HepG2 (cell line): ENCODE data around the gene PCDHGA9. TPM values are rescaled to one million over a fixed set of nuclear protein-coding genes. Genes with fewer than 3 reads are reported as not detected.

Experiments
- ATAC-seq: fragments of 200-7000 bp; cut with Tn5 transposase; 3 replicates; pipeline ENCODE4 v1.9.1; 2020; ENCODE audit warnings: mild to moderate bottlenecking, moderate library complexity
- BruUV-seq: library from RNA; stranded (reverse); fragments of 400-500 nt; replicated peaks from 2 replicates; lab custom pipeline; 2021; lab: Mats Ljungman, UMichigan
- CTCF ChIA-PET: fragments of 300-600 bp; formaldehyde crosslinking; extraction: SDS; loops from one replicate; lab custom pipeline; 2021; ENCODE audit warnings: low total read pairs, inconsistent platforms, low intra/inter-chr PET ratio; lab: Yijun Ruan, JAX
- POLR2A ChIA-PET: fragments of 350-600 bp; sonication (Branson Sonifier 250); formaldehyde crosslinking; loops from one replicate; lab custom pipeline; 2020; ENCODE audit warnings: antibody characterized with exemption, inconsistent platforms; lab: Yijun Ruan, JAX
- DNase-seq: peaks from one replicate; pipeline ENCODE4 v3.0.0-alpha.2; 2015; ENCODE audit warnings: low spot score
- FAIRE-seq: peaks from 3 replicates; lab custom pipeline; 2011; peaks lifted over from hg19 to GRCh38; lab: Jason Lieb, UNC
- H2AFZ ChIP-seq: one replicate; pipeline ENCODE4 v1.6.1; 2011; ENCODE audit warnings: low read length, inconsistent platforms
- H3K27ac ChIP-seq: fragments of 300-600 bp; 3 replicates; pipeline ENCODE4 v1.8.0; 2011; ENCODE audit warnings: mixed run types, mild to moderate bottlenecking, mixed read lengths, low read length, inconsistent platforms; ENCODE audit not compliant: insufficient read depth; ENCODE audit errors: extremely low read length
- H3K27me3 ChIP-seq, 2 experiments: fragments of 200-600 bp in 1 of 2; 2 replicates in 1 of 2; 3 replicates in 1 of 2; pipeline versions ENCODE4 v1.6.0 to v1.8.0; 2011; ENCODE audit warnings: low read length in 2 of 2, mild to moderate bottlenecking in 2 of 2, moderate library complexity in 2 of 2, inconsistent platforms in 1 of 2; ENCODE audit not compliant: insufficient read depth in 2 of 2, control insufficient read depth in 1 of 2
- H3K36me3 ChIP-seq, 2 experiments: fragments of 200-600 bp in 1 of 2; replicated peaks in 1 of 2; 2 replicates in 1 of 2; 3 replicates in 1 of 2; pipeline versions ENCODE4 v1.5.1 to v1.8.0; 2011; ENCODE audit warnings: low read length in 2 of 2, inconsistent platforms in 1 of 2; ENCODE audit not compliant: insufficient read depth in 2 of 2, control insufficient read depth in 1 of 2
- H3K4me1 ChIP-seq: 2 replicates; pipeline ENCODE4 v1.5.1; 2012; ENCODE audit warnings: low read length, inconsistent platforms; ENCODE audit not compliant: insufficient read depth
- H3K4me2 ChIP-seq: 2 replicates; pipeline ENCODE4 v1.6.0; 2011; ENCODE audit warnings: low read depth, low read length, inconsistent platforms
- H3K4me3 ChIP-seq, 3 experiments: fragments of 200-600 bp in 1 of 3; sonication (generic), shearing (Covaris generic) in 1 of 3; replicated peaks in 1 of 3; 2 replicates each; pipeline ENCODE4 v1.5.1; 2011 to 2016; ENCODE audit warnings: low read length in 3 of 3, inconsistent platforms in 2 of 3, low read depth in 2 of 3, mild to moderate bottlenecking in 2 of 3, control low read depth in 1 of 3, mixed read lengths in 1 of 3; ENCODE audit not compliant: insufficient read depth in 1 of 3
- H3K79me2 ChIP-seq: one replicate; pipeline ENCODE4 v1.6.1; 2011; ENCODE audit warnings: low read length, inconsistent platforms; ENCODE audit not compliant: insufficient read depth
- H3K9ac ChIP-seq: 2 replicates; pipeline ENCODE4 v1.6.0; 2011; ENCODE audit warnings: mild to moderate bottlenecking, low read depth, low read length, inconsistent platforms; ENCODE audit not compliant: insufficient read depth
- H3K9me3 ChIP-seq: 2 replicates; pipeline ENCODE4 v1.5.1; 2012; ENCODE audit warnings: mild to moderate bottlenecking, low read length
- H4K20me1 ChIP-seq: 2 replicates; pipeline ENCODE4 v1.6.0; 2011; ENCODE audit warnings: inconsistent platforms, mild to moderate bottlenecking, low read length, moderate library complexity; ENCODE audit not compliant: insufficient read depth
- CEBPB ChIP-seq: IDR thresholded peaks from 2 replicates; pipeline ENCODE4 v1.6.1; 2011; ENCODE audit warnings: low read depth, low read length, improper control_type of control experiment, borderline replicate concordance
- GABPB1 ChIP-seq: IDR thresholded peaks from 2 replicates; pipeline ENCODE4 v1.6.1; 2016; ENCODE audit warnings: mild to moderate bottlenecking, missing genetic modification reagents, moderate library complexity, missing compliant biosample characterization
- GTF3A ChIP-seq: sonication (generic); formaldehyde crosslinking; conservative IDR thresholded peaks from 2 replicates; pipeline ENCODE4 v1.4.0; 2020; ENCODE audit warnings: mild to moderate bottlenecking, missing genetic modification reagents
- MYC ChIP-seq: sonication (generic); formaldehyde crosslinking; IDR thresholded peaks from 2 replicates; pipeline ENCODE4 v1.9.0; 2021; ENCODE audit warnings: missing genetic modification reagents, borderline replicate concordance
- PHF5A ChIP-seq: IDR thresholded peaks from one replicate; pipeline ENCODE4 v1.6.1; 2018; ENCODE audit warnings: low read depth, missing genetic modification reagents; ENCODE audit not compliant: unreplicated experiment
- RARG ChIP-seq: sonication (generic); formaldehyde crosslinking; IDR thresholded peaks from 2 replicates; pipeline ENCODE4 v1.4.0; 2020; ENCODE audit warnings: low read depth, mild to moderate bottlenecking, missing genetic modification reagents
- SMC3 ChIP-seq: IDR thresholded peaks from 2 replicates; pipeline ENCODE4 v1.6.1; 2011; ENCODE audit warnings: low read length, improper control_type of control experiment
- STAG1 ChIP-seq: sonication (generic); formaldehyde crosslinking; IDR thresholded peaks from 2 replicates; pipeline ENCODE4 v1.4.0; 2020; ENCODE audit warnings: missing genetic modification reagents
- ZFAT ChIP-seq: sonication (generic); formaldehyde crosslinking; conservative IDR thresholded peaks from 2 replicates; pipeline ENCODE4 v1.8.1; 2023; ENCODE audit warnings: missing genetic modification reagents, inconsistent platforms
- ZFP82 ChIP-seq: sonication (generic); formaldehyde crosslinking; IDR thresholded peaks from 2 replicates; pipeline ENCODE4 v1.5.1; 2020; ENCODE audit warnings: mild to moderate bottlenecking, missing genetic modification reagents, borderline replicate concordance
- ZNF34 ChIP-seq: sonication (generic); formaldehyde crosslinking; IDR thresholded peaks from 2 replicates; pipeline ENCODE4 v1.4.0; 2020; ENCODE audit warnings: mild to moderate bottlenecking, missing genetic modification reagents, borderline replicate concordance
- ZNF678 ChIP-seq: sonication (generic); formaldehyde crosslinking; IDR thresholded peaks from 2 replicates; pipeline ENCODE4 v1.4.0; 2020; ENCODE audit warnings: mild to moderate bottlenecking, missing genetic modification reagents
- ZNF792 ChIP-seq: IDR thresholded peaks from 2 replicates; pipeline ENCODE4 v1.6.1; 2016
- ZSCAN29 ChIP-seq: sonication (generic); formaldehyde crosslinking; conservative IDR thresholded peaks from 2 replicates; pipeline ENCODE4 v1.4.0; 2020; ENCODE audit warnings: mild to moderate bottlenecking, missing genetic modification reagents
- WGBS: methylation state at CpG from one replicate; pipeline ENCODE4 v1.1.6; 2017; ENCODE audit warnings: low lambda C conversion rate; 5-methylcytosine and 5-hydroxymethylcytosine counted together
- in situ Hi-C: cut with HindIII; loops from 2 replicates; pipeline ENCODE4 v1.10.0; 2017; ENCODE audit warnings: low pct_unique_long_range_greater_than_20kb; ENCODE audit not compliant: extremely low pct_ligation_motif_present
- intact Hi-C: fragments of 100-400 bp; cut with micrococcal nuclease; formaldehyde crosslinking; loops from one replicate; pipeline ENCODE4 v1.10.0; 2022; ENCODE audit not compliant: unreplicated experiment
- polyA plus RNA-seq, 8 experiments: library from polyadenylated mRNA; depleted of rRNA in 3 of 8; stranded (reverse) in 7 of 8; unstranded in 1 of 8; fragments of >200 nt; fragmentation: Illumina TruSeq in 4 of 8; extraction: Trizol in 4 of 8; gene quantifications; 2 replicates each; pipeline versions ENCODE4 v1.2.1 to v1.2.3, GENCODE V29; 2011 to 2016; ENCODE audit warnings: low read depth in 4 of 8, missing spikeins in 1 of 8, mixed read lengths in 1 of 8; ENCODE audit not compliant: insufficient read depth in 1 of 8
- total RNA-seq, 5 experiments: library from RNA; depleted of rRNA; stranded (reverse); fragments of >200 nt; fragmentation: Illumina TruSeq; extraction: Trizol; gene quantifications; 2 replicates each; pipeline ENCODE4 v1.2.3, GENCODE V29; 2016; ENCODE audit warnings: low read depth in 1 of 5
- TF ChIP-seq, protein P1 (sequence below): sonication (generic); formaldehyde crosslinking; IDR thresholded peaks from 2 replicates; pipeline ENCODE4 v1.4.0; 2020; ENCODE audit warnings: missing genetic modification reagents, borderline replicate concordance
- TF ChIP-seq, protein P2 (sequence below): sonication (generic); formaldehyde crosslinking; IDR thresholded peaks from 2 replicates; pipeline ENCODE4 v1.4.0; 2020; ENCODE audit warnings: missing genetic modification reagents
- TF ChIP-seq, protein P3 (sequence below): sonication (generic); formaldehyde crosslinking; IDR thresholded peaks from 2 replicates; pipeline ENCODE4 v1.8.0; 2022; ENCODE audit warnings: mild to moderate bottlenecking, missing genetic modification reagents, borderline replicate concordance

The PCDHGA9 gene
- total and polyA plus RNA-seq, 2 of the 13 experiments (the other 11 are each of a cell fraction or from before 2014, with no cell fraction given), result 0.09 to 0.38 TPM

DNA sequence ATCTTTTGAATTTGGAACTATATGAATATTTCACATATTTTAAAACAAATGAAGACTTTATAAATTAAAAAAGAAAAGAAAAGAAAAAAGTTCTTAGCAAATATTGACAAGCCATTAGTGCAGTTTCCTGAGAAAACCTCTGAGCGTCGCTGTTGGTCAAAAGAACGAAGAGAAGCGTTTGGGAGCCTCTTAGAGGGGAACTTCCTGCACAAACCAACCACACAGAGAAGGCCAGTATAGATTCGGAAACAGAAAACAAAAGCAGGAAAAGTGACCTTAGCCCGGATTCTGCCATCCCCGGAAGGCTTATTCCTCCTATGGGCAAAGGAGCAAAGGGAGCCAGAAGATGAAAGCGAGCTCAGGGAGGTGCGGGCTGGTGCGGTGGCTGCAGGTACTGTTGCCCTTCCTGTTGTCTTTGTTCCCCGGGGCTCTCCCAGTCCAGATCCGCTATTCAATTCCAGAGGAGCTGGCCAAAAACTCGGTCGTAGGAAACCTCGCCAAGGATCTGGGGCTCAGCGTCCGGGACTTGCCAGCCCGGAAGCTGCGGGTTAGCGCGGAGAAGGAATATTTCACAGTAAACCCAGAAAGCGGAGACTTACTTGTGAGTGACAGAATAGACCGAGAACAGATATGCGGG lies 42.7 kb upstream of the PCDHGA9 start, which contains the start of gene PCDHGB2 (continued):
- TF ChIP-seq STAG1 (peak; percentile 57), ZSCAN29 (CRISPR knock-in tag) (no peak), GTF3A (CRISPR knock-in tag) (no peak), ZNF678 (CRISPR knock-in tag) (no peak), ZNF792 (CRISPR knock-in tag) (no peak), SMC3 (peak; percentile 32; the same call in 1 of the 2 replicates), ZFAT (CRISPR knock-in tag) (no peak), RARG (no peak)
- TF ChIP-seq, protein P1, sequence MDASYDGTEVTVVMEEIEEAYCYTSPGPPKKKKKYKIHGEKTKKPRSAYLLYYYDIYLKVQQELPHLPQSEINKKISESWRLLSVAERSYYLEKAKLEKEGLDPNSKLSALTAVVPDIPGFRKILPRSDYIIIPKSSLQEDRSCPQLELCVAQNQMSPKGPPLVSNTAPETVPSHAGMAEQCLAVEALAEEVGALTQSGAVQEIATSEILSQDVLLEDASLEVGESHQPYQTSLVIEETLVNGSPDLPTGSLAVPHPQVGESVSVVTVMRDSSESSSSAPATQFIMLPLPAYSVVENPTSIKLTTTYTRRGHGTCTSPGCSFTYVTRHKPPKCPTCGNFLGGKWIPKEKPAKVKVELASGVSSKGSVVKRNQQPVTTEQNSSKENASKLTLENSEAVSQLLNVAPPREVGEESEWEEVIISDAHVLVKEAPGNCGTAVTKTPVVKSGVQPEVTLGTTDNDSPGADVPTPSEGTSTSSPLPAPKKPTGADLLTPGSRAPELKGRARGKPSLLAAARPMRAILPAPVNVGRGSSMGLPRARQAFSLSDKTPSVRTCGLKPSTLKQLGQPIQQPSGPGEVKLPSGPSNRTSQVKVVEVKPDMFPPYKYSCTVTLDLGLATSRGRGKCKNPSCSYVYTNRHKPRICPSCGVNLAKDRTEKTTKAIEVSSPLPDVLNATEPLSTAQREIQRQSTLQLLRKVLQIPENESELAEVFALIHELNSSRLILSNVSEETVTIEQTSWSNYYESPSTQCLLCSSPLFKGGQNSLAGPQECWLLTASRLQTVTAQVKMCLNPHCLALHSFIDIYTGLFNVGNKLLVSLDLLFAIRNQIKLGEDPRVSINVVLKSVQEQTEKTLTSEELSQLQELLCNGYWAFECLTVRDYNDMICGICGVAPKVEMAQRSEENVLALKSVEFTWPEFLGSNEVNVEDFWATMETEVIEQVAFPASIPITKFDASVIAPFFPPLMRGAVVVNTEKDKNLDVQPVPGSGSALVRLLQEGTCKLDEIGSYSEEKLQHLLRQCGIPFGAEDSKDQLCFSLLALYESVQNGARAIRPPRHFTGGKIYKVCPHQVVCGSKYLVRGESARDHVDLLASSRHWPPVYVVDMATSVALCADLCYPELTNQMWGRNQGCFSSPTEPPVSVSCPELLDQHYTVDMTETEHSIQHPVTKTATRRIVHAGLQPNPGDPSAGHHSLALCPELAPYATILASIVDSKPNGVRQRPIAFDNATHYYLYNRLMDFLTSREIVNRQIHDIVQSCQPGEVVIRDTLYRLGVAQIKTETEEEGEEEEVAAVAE, result no peak

DNA sequence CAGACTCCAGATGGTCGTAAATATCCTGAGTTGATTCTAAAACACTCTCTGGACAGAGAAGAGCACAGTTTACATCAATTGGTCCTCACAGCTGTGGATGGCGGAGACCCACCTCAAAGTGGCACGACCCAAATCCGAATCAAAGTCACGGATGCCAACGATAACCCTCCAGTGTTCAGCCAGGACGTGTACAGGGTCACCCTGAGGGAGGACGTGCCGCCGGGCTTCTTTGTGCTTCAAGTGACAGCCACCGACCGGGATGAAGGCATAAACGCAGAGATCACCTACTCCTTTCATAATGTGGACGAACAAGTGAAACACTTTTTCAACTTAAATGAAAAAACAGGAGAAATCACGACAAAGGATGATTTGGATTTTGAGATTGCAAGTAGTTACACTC lies 41.9 kb upstream of the PCDHGA9 start:
- 58% methylated on average over 13 of the region's 15 CpGs for WGBS
- no peaks in the 10 kb centered on the region for H3K27me3 ChIP-seq
- H3K9ac ChIP-seq, result no peak overlapping the region
- no peaks in the 10 kb centered on the region for H3K79me2 ChIP-seq
- POLR2A ChIA-PET, result interaction anchor here (0.8 kb wide), 1 partner anchor 203 kb away, joined by 4 read pairs; no protein-coding TSS in a partner anchor
- peak overlapping the region; percentile 31 for H3K4me2 ChIP-seq
- DNase-seq (no peak), ATAC-seq (no peak), FAIRE-seq (no peak)
- no peaks in the 10 kb centered on the region for H3K36me3 ChIP-seq
- no peak overlapping the region for H2AFZ ChIP-seq
- BruUV-seq, result no TSS peak
- H3K9me3 ChIP-seq, result peaks cover 51% of the 10 kb centered on the region
- CTCF ChIA-PET, result interaction anchor here (1.6 to 1.8 kb wide), 2 partner anchors 164 to 203 kb away, joined by 5 to 10 read pairs; no protein-coding TSS in a partner anchor
- H3K4me1 ChIP-seq, result no peaks in the 10 kb centered on the region
- no peaks in the 10 kb centered on the region for H4K20me1 ChIP-seq
- in situ Hi-C loops, result no loop called here
- intact Hi-C loops, result no loop called here
- H3K27ac ChIP-seq, result no peak overlapping the region
- H3K4me3 ChIP-seq, result peak overlapping the region in 1 of 3 experiments; percentile 63; a peak in 1 of 6 replicates
- TF ChIP-seq CEBPB (no peak), ZNF34 (no peak), ZFP82 (no peak), GABPB1 (no peak), PHF5A (CRISPR knock-in tag) (no peak), MYC (CRISPR knock-in tag) (no peak)
- TF ChIP-seq, protein P2, sequence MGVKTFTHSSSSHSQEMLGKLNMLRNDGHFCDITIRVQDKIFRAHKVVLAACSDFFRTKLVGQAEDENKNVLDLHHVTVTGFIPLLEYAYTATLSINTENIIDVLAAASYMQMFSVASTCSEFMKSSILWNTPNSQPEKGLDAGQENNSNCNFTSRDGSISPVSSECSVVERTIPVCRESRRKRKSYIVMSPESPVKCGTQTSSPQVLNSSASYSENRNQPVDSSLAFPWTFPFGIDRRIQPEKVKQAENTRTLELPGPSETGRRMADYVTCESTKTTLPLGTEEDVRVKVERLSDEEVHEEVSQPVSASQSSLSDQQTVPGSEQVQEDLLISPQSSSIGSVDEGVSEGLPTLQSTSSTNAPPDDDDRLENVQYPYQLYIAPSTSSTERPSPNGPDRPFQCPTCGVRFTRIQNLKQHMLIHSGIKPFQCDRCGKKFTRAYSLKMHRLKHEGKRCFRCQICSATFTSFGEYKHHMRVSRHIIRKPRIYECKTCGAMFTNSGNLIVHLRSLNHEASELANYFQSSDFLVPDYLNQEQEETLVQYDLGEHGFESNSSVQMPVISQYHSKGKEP (CRISPR knock-in tag), result no peak
- TF ChIP-seq, protein P3, sequence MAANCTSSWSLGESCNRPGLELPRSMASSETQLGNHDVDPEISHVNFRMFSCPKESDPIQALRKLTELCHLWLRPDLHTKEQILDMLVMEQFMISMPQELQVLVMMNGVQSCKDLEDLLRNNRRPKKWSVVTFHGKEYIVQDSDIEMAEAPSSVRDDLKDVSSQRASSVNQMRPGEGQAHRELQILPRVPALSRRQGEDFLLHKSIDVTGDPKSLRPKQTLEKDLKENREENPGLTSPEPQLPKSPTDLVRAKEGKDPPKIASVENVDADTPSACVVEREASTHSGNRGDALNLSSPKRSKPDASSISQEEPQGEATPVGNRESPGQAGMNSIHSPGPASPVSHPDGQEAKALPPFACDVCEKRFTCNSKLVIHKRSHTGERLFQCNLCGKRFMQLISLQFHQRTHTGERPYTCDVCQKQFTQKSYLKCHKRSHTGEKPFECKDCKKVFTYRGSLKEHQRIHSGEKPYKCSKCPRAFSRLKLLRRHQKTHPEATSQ (CRISPR knock-in tag), result no peak
